PC-3 (cell line): Measurements from ENCODE around the gene ADAM19.

ENCODE experiments used
- EZH2 ChIP-seq: fragments of 300-600 bp; sonication (generic); IDR thresholded peaks from one replicate; pipeline ENCODE4 v1.6.1; 2017; ENCODE audit warnings: antibody characterized with exemption, mild to moderate bottlenecking, low read length; ENCODE audit not compliant: unreplicated experiment
- EZH2phosphoT487 ChIP-seq: fragments of 300-600 bp; sonication (generic); IDR thresholded peaks from 2 replicates; pipeline ENCODE4 v1.6.1; 2018; ENCODE audit warnings: mild to moderate bottlenecking, antibody characterized with exemption, low read length, borderline replicate concordance
- TF ChIP-seq, protein P1 (sequence below): fragments of 300-600 bp; sonication (generic); conservative IDR thresholded peaks from 2 replicates; pipeline ENCODE4 v1.5.1; 2017; ENCODE audit warnings: antibody characterized with exemption, low read depth, mild to moderate bottlenecking, low read length

DNA sequence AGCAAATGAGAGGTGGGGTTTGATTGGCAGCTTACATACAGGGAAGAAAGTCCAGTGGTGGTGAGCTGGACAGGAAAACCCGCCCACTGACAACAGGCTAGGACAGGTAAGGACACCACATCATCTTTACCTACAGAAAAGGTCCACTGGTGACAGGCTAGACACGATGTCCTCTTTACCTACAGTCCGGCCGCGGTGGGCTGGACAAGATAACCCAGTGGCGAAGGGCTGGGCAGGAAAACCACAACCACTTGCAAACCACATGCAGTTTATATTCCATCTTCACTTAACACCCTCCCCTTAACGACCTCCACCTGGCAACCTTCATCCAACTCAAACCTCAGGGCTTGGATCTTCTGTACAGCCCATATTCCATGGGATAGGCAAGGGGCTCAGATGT, 120.5 kb downstream of the ADAM19 start:
- TF ChIP-seq, protein P1, sequence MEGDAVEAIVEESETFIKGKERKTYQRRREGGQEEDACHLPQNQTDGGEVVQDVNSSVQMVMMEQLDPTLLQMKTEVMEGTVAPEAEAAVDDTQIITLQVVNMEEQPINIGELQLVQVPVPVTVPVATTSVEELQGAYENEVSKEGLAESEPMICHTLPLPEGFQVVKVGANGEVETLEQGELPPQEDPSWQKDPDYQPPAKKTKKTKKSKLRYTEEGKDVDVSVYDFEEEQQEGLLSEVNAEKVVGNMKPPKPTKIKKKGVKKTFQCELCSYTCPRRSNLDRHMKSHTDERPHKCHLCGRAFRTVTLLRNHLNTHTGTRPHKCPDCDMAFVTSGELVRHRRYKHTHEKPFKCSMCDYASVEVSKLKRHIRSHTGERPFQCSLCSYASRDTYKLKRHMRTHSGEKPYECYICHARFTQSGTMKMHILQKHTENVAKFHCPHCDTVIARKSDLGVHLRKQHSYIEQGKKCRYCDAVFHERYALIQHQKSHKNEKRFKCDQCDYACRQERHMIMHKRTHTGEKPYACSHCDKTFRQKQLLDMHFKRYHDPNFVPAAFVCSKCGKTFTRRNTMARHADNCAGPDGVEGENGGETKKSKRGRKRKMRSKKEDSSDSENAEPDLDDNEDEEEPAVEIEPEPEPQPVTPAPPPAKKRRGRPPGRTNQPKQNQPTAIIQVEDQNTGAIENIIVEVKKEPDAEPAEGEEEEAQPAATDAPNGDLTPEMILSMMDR = no peak
- TF ChIP-seq EZH2phosphoT487 (no peak), EZH2 (no peak)
